22Rv1 (cell line): ENCODE data around the gene PRSS57.

Source experiments
- CTCF ChIP-seq: fragments of 450-650 bp; IDR thresholded peaks from 2 replicates; pipeline ENCODE4 v1.5.1; 2017; ENCODE audit warnings: mild to moderate bottlenecking
- ZFX ChIP-seq: fragments of 450-650 bp; IDR thresholded peaks from 2 replicates; pipeline ENCODE4 v1.6.1; 2017; ENCODE audit warnings: antibody characterized with exemption, borderline replicate concordance

DNA sequence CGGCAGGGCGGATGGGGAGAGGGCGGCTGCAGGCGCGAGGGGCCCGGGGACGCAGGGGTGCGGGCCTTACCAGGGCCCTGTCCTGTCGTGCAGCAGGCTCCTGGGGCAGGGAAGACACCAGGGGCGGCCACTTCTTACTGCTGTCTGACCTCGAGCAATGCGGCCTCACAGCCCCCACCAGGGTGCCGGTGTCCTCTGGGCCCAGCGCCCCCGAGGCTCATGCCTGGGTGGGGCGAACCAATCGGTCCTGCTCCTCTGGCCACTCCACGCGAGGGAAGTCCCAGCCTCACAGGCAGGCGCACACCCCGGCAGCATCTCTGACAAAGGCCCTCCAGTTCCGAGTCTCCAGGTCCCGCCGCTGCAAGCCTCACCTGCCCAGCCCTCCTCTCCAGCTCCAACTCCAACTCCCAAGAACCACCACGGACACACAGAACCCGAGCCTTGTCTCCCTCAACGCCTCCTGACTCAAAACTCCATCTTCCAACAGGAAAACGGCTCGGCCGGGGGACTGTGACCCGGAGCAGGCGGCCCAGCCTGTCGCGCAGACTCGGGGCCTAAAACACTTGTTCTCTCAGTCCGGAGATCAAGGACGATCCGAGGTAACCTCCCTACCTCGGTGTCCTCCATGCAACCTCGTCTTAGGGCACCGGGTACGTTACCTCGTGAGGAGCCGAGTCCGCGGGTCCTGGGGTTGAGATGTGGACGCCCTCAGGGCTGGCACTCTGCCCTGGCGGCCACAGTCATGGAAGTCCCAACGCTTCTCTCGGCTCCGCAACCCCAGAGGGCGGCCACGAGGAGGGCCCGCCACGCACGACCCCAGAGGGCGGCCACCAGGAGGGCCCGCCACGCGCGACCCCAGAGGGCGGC lies 49.1 kb downstream of the PRSS57 start:
- no peak for TF ChIP-seq CTCF
- no peak for TF ChIP-seq ZFX
